Keratinocyte (primary cell): ENCODE data around the gene CFAP61.
A peak's percentile ranks its signal among the peaks of the same experiment; 100 is the strongest.

Source experiments
- CTCF ChIP-seq, 3 experiments: IDR thresholded peaks in 1 of 3; conservative IDR thresholded peaks in 1 of 3; optimal IDR thresholded peaks in 1 of 3; 2 replicates in 2 of 3; 3 replicates in 1 of 3; pipeline versions ENCODE3 to v1.5.1; 2011; ENCODE audit warnings: low read length in 3 of 3, mild to moderate bottlenecking in 3 of 3, moderate library complexity in 2 of 3, control low read depth in 1 of 3, inconsistent platforms in 1 of 3; ENCODE audit not compliant: insufficient read depth in 2 of 3; ENCODE audit errors: extremely low read depth in 1 of 3
- EZH2 ChIP-seq: IDR thresholded peaks from one replicate; pipeline ENCODE4 v1.6.1; 2012; ENCODE audit warnings: inconsistent platforms, mild to moderate bottlenecking, low read length, moderate library complexity

GRCh38 chr20:20360464-20360863, 308.1 kb downstream of the CFAP61 start:
- TF ChIP-seq CTCF (optimal IDR thresholded peaks at IDR 0.05 in 1 of 3, IDR thresholded peaks at IDR 0.05 in 1 of 3, conservative IDR thresholded peaks at IDR 0.05 in 1 of 3; ENCODE audit: extremely low read depth in 1 of 3, insufficient read depth in 2 of 3, low read length in 3 of 3) (peak; percentile 81 to 87 (median 84)), EZH2 (no peak)
